Peyer's patch (tissue), 4 donors: ENCODE results near the gene FA2H. TPM values are rescaled to one million over a fixed set of nuclear protein-coding genes. Genes with fewer than 3 reads are reported as not detected.
"Not testable (repeated sequence)": the region's sequence is repeated elsewhere in the genome, so short reads cannot be mapped to it uniquely, and the experiment has no call there.

Source experiments
- DNase-seq, 3 donors: peaks; one replicate each; pipeline ENCODE4 v3.0.0-alpha.2; 2017 to 2019
- H3K27ac ChIP-seq, 4 donors: fragments of 200-600 bp; sonication (generic); one replicate each; pipeline ENCODE4 v1.5.1; 2016 to 2019
- H3K27me3 ChIP-seq, 2 donors: fragments of 200-600 bp; sonication (generic); one replicate each; pipeline ENCODE4 v1.5.1; 2019
- H3K36me3 ChIP-seq, 3 donors: fragments of 200-600 bp; sonication (generic); one replicate each; pipeline ENCODE4 v1.5.1; 2016 to 2019
- H3K4me1 ChIP-seq, 4 donors: fragments of 200-600 bp; sonication (generic); one replicate each; pipeline ENCODE4 v1.5.1; 2016 to 2019
- H3K4me3 ChIP-seq, 4 donors: fragments of 200-600 bp; sonication (generic); 1 replicate in 3 of 4; 2 replicates in 1 of 4; pipeline ENCODE4 v1.5.1; 2016 to 2019; ENCODE audit warnings: mild to moderate bottlenecking in 1 of 4
- H3K9me3 ChIP-seq, 4 donors: fragments of 200-600 bp; sonication (generic); one replicate each; pipeline ENCODE4 v1.5.1; 2016 to 2019; ENCODE audit warnings: mild to moderate bottlenecking in 1 of 4
- CTCF ChIP-seq, 6 experiments: fragments of 450-650 bp in 4 of 6; fragments of 200-600 bp in 2 of 6; sonication (generic) in 1 of 6; IDR thresholded peaks; one replicate each; pipeline ENCODE4 v1.5.1; 2017 to 2019; ENCODE audit warnings: antibody characterized with exemption in 6 of 6, mild to moderate bottlenecking in 3 of 6, moderate library complexity in 1 of 6
- POLR2A ChIP-seq, 2 donors: fragments of 450-650 bp; IDR thresholded peaks; one replicate each; pipeline ENCODE4 v1.5.1; 2017; ENCODE audit warnings: antibody characterized with exemption in 2 of 2, mild to moderate bottlenecking in 2 of 2, moderate library complexity in 2 of 2
- total RNA-seq, 4 donors: library from RNA; depleted of rRNA; stranded (reverse); fragments of >200 nt; gene quantifications; one replicate each; pipeline ENCODE4 v1.1.0, GENCODE V29; 2016

Gene FA2H
- total RNA-seq, 4 donors from 2014 or later, result 6.6 to 36.9 (median 24.7) TPM

DNA sequence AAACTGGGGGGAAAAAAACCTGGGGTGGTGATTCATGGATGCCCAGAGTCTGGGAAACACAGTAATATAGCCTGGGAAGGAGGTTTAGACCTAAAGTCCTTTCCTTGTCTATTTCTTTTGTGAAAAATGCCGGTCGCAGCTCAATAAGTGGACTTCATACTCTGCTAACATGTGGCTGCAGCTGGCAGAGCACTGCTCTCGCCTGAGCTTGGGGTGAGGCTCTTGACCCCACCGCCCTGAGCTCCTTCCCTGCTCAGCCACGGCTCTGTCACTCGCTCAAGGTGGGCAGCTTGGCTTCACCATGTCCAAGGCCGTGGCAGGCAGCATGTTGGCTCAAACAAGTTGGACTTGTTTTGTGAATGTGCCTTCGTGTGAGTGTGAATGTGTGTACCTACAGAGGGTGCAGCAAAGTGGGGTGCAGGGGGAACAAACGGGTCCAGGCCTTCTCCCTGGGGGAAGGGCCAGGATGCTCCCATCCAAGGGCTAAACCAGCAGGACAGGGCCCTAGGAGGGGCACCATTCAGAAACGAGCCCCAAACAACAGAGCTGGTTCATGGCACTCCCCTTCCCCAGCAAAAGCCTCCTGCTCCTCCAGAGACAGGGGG, 4.9 kb downstream of the FA2H start:
- peaks cover 0 to 5% (median 0%) of the 10 kb centered on the region in 3 donors for H3K36me3 ChIP-seq
- H3K4me3 ChIP-seq, result no peak overlapping the region
- no peaks in the 10 kb centered on the region for H3K27me3 ChIP-seq
- no peak for TF ChIP-seq CTCF (IDR thresholded peaks at IDR 0.05)
- TF ChIP-seq POLR2A (IDR thresholded peaks at IDR 0.05), result no peak
- no peak overlapping the region for H3K27ac ChIP-seq
- H3K4me1 ChIP-seq, result peaks cover 0 to 9% (median 0%) of the 10 kb centered on the region in 4 donors
- DNase-seq, result no peak
- no peaks in the 10 kb centered on the region for H3K9me3 ChIP-seq

DNA sequence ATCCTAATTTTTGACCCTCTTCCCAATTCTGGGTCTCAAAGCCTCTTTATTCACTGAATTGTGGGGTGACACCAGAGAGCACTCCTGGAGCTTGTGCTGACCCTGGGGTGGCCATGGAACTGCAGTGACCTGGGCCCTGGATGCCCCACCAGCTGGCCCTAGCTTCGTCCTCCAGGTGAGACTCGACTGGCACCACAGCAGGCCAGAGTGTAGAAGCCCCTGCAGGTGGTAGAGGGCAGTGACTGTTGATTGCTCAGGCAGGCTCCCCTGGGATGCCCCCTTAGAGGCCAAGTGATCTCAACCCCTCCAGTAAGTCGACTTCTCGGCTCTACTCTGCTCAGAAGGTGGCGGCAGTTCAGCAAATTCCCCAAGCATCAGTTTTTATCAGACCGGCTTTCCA, 6.4 kb downstream of the FA2H start:
- DNase-seq, result peak in 1 of 3 donors; percentile 24
- Histone ChIP-seq H3K36me3 (peaks cover 0 to 5% (median 0%) of the 10 kb centered on the region in 3 donors), H3K27me3 (no peaks in the 10 kb centered on the region), H3K4me3 (no peak overlapping the region), H3K4me1 (no peaks in the 10 kb centered on the region), H3K9me3 (no peaks in the 10 kb centered on the region), H3K27ac (no peak overlapping the region)
- TF ChIP-seq CTCF (IDR thresholded peaks at IDR 0.05) (no peak), POLR2A (IDR thresholded peaks at IDR 0.05) (no peak)

DNA sequence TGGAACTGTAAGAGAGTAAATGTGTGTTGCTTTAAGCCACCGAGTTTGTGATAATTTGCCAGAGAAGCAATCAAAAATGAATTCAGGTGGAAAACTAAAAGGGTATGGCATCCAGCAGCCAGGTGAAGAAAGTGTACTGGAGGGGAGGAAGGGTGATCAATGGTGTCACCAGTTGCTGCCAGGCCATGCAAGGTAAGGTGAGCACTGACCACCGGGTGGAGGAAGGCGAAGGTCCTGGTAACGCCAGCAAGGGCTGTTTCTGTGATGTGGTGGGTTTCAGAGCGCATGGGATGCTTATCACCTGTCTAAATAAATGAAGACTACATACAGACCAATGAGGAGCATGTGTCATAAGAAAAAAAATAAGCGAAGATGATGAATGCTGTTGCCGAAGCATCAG, 6.9 kb downstream of the FA2H start:
- Histone ChIP-seq H3K9me3 (no peaks in the 10 kb centered on the region), H3K27ac (no peak overlapping the region), H3K4me1 (no peaks in the 10 kb centered on the region), H3K27me3 (no peaks in the 10 kb centered on the region), H3K4me3 (no peak overlapping the region), H3K36me3 (peaks cover 0 to 5% (median 0%) of the 10 kb centered on the region in 3 donors)
- peak in 1 of 3 donors; percentile 17 for DNase-seq
- TF ChIP-seq POLR2A (IDR thresholded peaks at IDR 0.05) (no peak), CTCF (IDR thresholded peaks at IDR 0.05) (no peak)

- no peaks in the 10 kb centered on the region for H3K9me3 ChIP-seq
- no peak overlapping the region for H3K27ac ChIP-seq
- no peaks in the 10 kb centered on the region for H3K27me3 ChIP-seq
- DNase-seq, result peak in 1 of 3 donors; percentile 14
- peaks cover 0 to 5% (median 0%) of the 10 kb centered on the region in 3 donors for H3K36me3 ChIP-seq
- no peaks in the 10 kb centered on the region for H3K4me1 ChIP-seq
- no peak overlapping the region for H3K4me3 ChIP-seq
- no peak for TF ChIP-seq POLR2A (IDR thresholded peaks at IDR 0.05)
- TF ChIP-seq CTCF (IDR thresholded peaks at IDR 0.05), result no peak
Measured at GRCh38 chr16:74766729-74767128, 7.9 kb downstream of the FA2H start.

DNA sequence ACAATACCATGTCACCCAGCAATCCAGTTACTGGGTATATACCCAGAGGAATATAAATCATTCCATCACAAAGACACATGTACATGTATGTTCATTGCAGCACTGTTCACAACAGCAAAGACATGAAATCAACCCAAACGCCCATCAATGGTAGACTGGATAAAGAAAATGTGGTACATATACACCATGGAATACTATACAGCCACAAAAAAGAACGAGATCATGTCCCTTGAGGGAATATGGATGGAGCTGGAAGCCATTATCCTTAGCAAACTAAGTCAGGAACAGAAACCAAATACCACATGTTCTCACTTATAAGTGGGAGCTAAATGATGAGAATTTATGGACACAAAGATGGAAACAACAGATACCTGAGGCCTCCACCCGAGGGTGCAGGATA, 10.4 kb downstream of the FA2H start:
- H3K4me3 ChIP-seq, DNase-seq, H3K27ac ChIP-seq, H3K36me3 ChIP-seq, H3K9me3 ChIP-seq, H3K27me3 ChIP-seq, H3K4me1 ChIP-seq: not testable (repeated sequence)

DNA sequence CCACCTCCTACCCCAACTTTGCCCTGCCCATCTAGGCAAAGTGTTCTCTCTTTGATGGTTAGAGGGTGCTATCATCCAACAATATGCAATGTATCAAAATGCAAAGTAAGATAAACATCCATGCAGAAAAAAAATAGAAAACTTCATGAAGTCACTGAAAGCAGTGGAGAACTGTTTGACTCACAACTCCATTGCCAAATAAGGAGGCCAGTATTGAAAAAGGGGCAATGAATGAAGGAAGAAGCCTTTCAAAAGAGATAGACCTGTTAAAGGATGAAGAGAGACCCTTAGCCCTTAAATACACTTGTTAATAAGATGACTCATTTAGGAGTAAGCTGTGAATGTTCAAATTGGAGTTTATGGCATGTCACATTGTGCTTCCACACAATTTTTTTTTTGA, 13.0 kb downstream of the FA2H start:
- TF ChIP-seq POLR2A (IDR thresholded peaks at IDR 0.05), result no peak
- no peak for TF ChIP-seq CTCF (IDR thresholded peaks at IDR 0.05)

More for the DNA sequence above, 13.0 kb downstream of the FA2H start:
- Histone ChIP-seq H3K27me3 (no peaks in the 10 kb centered on the region), H3K36me3 (no peaks in the 10 kb centered on the region), H3K4me3 (no peak overlapping the region), H3K9me3 (no peaks in the 10 kb centered on the region), H3K4me1 (no peaks in the 10 kb centered on the region), H3K27ac (no peak overlapping the region)
- no peak for DNase-seq
